ENCODE results near the gene TIRAP.

The TIRAP gene

DNA sequence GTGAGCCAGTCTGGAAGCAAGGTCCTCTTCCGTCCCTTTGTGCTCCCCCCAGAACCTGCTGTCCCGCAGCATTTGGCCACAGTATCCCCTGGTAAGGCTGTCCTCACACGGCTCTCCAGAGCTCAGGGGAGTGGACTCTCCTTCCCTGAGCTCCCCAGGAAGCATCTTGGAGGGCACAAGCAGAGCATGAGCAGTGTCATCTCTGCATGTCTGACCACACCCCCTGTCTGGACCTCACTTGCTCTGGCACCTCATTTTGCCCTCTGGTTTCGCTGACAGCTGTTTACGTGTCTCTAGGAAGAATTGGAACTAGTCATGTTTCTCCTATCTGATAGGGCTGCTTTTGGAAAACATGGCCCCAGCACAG lies 36.5 kb downstream of the TIRAP start:
- no peak overlapping the region for H3K9ac ChIP-seq (ENCODE audit: insufficient read length)
- TF ChIP-seq FOXP2 (optimal IDR thresholded peaks at IDR 0.05; ENCODE audit: control extremely low read depth, extremely low read length, insufficient read depth) (no peak), POLR2AphosphoS5 (IDR thresholded peaks at IDR 0.05; ENCODE audit: borderline replicate concordance, low read depth, low read length) (no peak), EZH2 (IDR thresholded peaks at IDR 0.05) (no peak)
- peak overlapping the region; percentile 72; the same call in 1 of the 2 replicates for H3K27ac ChIP-seq
- H3K4me3 ChIP-seq, result no peak overlapping the region
- peaks cover 3% of the 10 kb centered on the region; the same call in 1 of the 2 replicates for H3K36me3 ChIP-seq (ENCODE audit: insufficient read depth, low read length)
- DNase-seq (ENCODE audit: low read depth, low spot score), result no peak
- H3K9me3 ChIP-seq (ENCODE audit: low read depth, low read length), result no peaks in the 10 kb centered on the region

DNA sequence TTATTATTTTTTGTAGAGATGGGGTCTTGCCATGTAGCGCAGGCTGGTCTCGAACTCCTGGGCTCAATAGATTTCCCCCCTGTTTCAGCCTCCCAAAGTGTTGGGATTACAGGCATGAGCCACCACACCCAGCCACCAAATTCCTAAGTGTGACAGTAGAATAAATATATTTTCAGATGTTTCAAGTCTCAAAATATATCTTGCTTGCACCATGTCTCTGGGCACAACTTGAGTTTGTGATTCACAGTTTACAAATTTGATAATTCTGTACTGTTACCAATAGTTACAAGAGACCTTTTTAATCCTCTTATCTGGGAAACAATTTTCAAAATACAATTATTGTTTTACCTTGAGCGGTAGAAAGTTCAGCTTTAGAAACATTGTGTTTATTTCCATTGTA lies 40.1 kb downstream of the TIRAP start:
- no peaks in the 10 kb centered on the region for H3K36me3 ChIP-seq (ENCODE audit: insufficient read depth, low read length)
- no peaks in the 10 kb centered on the region for H3K9me3 ChIP-seq (ENCODE audit: low read depth, low read length)
- no peak for DNase-seq (ENCODE audit: low read depth, low spot score)
- no peak overlapping the region for H3K4me3 ChIP-seq
- no peak overlapping the region for H3K27ac ChIP-seq
- no peak for TF ChIP-seq POLR2AphosphoS5 (IDR thresholded peaks at IDR 0.05; ENCODE audit: borderline replicate concordance, low read depth, low read length)
- TF ChIP-seq EZH2 (IDR thresholded peaks at IDR 0.05), result no peak
- TF ChIP-seq FOXP2 (optimal IDR thresholded peaks at IDR 0.05; ENCODE audit: control extremely low read depth, extremely low read length, insufficient read depth), result no peak
- no peak overlapping the region for H3K9ac ChIP-seq (ENCODE audit: insufficient read length)

DNA sequence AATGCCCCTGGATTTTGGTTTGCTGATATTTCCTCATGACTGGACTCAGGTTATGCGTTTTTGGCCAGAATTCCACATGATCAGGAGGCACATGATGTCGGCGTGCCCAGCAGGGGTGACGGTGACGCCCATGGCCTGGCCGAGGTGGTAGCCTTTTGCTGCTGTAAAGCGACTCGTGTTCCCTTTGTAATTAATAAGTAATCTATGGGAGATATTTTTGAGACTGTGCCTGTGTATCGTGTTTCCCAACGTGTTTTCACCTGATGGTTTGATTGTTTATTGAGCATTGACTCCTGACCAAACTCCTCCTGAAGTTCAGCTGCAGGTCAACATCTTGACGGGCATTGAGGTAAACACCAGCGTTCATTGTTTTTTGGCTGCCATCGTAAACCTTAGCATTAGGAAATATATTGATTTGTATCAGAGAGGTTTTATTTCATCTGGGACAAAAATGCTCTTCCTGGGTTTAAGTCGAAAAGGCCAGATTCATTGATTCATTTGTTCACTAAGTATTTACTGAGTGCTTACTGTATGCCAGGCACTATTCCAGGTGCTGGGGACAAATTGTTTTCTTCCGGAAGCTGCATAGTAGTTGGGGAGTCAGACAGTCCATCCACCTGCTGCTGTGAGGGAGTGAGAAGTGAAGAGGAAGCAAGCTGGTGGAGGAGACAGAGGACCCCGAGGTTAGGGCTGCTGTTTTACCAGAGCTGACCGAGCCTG lies 44.5 kb downstream of the TIRAP start:
- H3K27ac ChIP-seq, result no peak overlapping the region
- H3K9ac ChIP-seq (ENCODE audit: insufficient read length), result no peak overlapping the region
- no peak for DNase-seq (ENCODE audit: low read depth, low spot score)
- no peaks in the 10 kb centered on the region for H3K9me3 ChIP-seq (ENCODE audit: low read depth, low read length)
- H3K36me3 ChIP-seq (ENCODE audit: insufficient read depth, low read length), result no peaks in the 10 kb centered on the region
- TF ChIP-seq FOXP2 (optimal IDR thresholded peaks at IDR 0.05; ENCODE audit: control extremely low read depth, extremely low read length, insufficient read depth) (no peak), EZH2 (IDR thresholded peaks at IDR 0.05) (no peak), POLR2AphosphoS5 (IDR thresholded peaks at IDR 0.05; ENCODE audit: borderline replicate concordance, low read depth, low read length) (no peak)
- no peak overlapping the region for H3K4me3 ChIP-seq

DNA sequence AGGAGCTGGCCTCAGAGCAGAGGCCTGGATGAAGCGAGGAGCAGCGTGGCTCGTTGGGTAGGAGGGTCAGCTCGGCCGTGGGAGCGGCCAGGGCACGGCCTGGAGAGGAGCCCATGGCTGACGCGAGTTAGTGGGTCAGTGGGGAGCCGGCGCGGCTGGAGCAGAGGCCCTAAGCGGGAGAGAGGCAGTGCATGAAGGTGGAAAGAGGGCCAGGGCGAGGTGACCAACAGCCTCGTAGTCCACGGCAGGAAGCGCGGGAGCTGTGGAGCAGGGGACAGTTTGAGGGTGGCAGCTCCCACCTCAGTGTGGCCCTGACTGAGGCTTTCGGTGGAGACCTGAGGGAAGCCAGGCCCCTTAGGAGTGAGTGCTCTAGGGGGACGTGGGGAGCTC lies 45.1 kb downstream of the TIRAP start:
- Histone ChIP-seq H3K9me3 (ENCODE audit: low read depth, low read length) (no peaks in the 10 kb centered on the region), H3K36me3 (ENCODE audit: insufficient read depth, low read length) (no peaks in the 10 kb centered on the region), H3K27ac (no peak overlapping the region), H3K4me3 (no peak overlapping the region), H3K9ac (ENCODE audit: insufficient read length) (no peak overlapping the region)
- no peak for TF ChIP-seq POLR2AphosphoS5 (IDR thresholded peaks at IDR 0.05; ENCODE audit: borderline replicate concordance, low read depth, low read length)
- TF ChIP-seq EZH2 (IDR thresholded peaks at IDR 0.05), result no peak
- no peak for TF ChIP-seq FOXP2 (optimal IDR thresholded peaks at IDR 0.05; ENCODE audit: control extremely low read depth, extremely low read length, insufficient read depth)
- no peak for DNase-seq (ENCODE audit: low read depth, low spot score)

DNA sequence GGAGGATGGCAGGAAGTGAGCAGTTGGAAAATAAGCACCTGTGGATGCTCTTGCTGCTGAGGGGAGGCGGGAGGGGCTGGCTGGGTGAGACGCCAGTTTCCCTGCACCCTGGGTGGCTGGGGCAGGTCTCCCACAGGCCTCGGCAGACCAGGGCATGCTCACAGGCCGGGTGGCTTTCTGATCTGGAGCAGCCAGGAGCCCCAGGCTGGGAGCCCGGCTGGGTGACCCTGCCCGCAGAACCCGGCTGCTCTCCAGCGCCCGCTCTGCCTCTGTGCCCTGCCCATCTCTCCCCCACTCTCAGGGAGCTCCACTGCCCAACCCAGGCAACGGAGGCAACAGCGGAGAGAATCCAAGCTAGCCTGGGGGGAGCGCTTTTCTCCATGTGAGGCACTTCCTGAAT lies 45.6 kb downstream of the TIRAP start:
- no peak for DNase-seq (ENCODE audit: low read depth, low spot score)
- Histone ChIP-seq H3K9ac (ENCODE audit: insufficient read length) (no peak overlapping the region), H3K4me3 (no peak overlapping the region), H3K27ac (no peak overlapping the region), H3K36me3 (ENCODE audit: insufficient read depth, low read length) (no peaks in the 10 kb centered on the region), H3K9me3 (ENCODE audit: low read depth, low read length) (no peaks in the 10 kb centered on the region)
- TF ChIP-seq EZH2 (IDR thresholded peaks at IDR 0.05), result no peak
- TF ChIP-seq POLR2AphosphoS5 (IDR thresholded peaks at IDR 0.05; ENCODE audit: borderline replicate concordance, low read depth, low read length), result no peak
- no peak for TF ChIP-seq FOXP2 (optimal IDR thresholded peaks at IDR 0.05; ENCODE audit: control extremely low read depth, extremely low read length, insufficient read depth)

DNA sequence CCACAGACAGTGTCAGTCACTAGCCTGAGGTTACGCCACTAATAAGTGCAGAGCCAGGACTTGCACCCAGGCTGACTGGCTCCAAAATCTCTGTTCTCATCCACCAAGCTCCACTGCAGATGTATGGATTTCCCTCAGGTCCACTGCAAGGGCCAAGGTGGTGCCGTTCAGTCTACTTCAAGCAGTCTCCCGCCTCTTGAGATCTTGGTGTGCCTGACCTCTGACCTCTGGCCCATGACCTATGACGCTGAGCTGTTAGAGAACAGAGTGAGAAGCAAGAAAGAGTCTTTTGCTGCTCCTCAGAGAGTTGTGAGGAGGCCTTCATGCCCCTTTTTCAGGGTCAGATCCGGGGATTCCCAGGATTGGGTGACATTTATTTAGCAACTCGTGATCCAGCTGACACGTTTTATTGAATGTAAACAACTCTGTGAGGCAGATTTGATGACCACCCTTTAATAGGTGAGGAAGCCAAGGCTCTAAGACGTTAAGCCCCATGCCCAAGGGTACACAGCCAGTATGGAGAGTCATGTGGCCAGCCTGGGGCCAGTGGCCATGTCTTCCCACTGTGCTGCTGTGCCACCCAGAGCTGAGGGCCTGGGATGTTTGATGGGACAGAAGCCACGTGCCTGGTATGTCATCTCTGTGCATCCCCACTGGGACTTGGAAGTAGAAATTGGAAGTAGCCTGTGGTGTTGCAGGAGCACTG lies 46.2 kb downstream of the TIRAP start:
- no peak overlapping the region for H3K9ac ChIP-seq (ENCODE audit: insufficient read length)
- TF ChIP-seq EZH2 (IDR thresholded peaks at IDR 0.05), result no peak
- no peak for TF ChIP-seq POLR2AphosphoS5 (IDR thresholded peaks at IDR 0.05; ENCODE audit: borderline replicate concordance, low read depth, low read length)
- no peak for TF ChIP-seq FOXP2 (optimal IDR thresholded peaks at IDR 0.05; ENCODE audit: control extremely low read depth, extremely low read length, insufficient read depth)
- H3K36me3 ChIP-seq (ENCODE audit: insufficient read depth, low read length), result no peaks in the 10 kb centered on the region
- H3K9me3 ChIP-seq (ENCODE audit: low read depth, low read length), result no peaks in the 10 kb centered on the region
- H3K27ac ChIP-seq, result no peak overlapping the region
- DNase-seq (ENCODE audit: low read depth, low spot score), result no peak
- no peak overlapping the region for H3K4me3 ChIP-seq

DNA sequence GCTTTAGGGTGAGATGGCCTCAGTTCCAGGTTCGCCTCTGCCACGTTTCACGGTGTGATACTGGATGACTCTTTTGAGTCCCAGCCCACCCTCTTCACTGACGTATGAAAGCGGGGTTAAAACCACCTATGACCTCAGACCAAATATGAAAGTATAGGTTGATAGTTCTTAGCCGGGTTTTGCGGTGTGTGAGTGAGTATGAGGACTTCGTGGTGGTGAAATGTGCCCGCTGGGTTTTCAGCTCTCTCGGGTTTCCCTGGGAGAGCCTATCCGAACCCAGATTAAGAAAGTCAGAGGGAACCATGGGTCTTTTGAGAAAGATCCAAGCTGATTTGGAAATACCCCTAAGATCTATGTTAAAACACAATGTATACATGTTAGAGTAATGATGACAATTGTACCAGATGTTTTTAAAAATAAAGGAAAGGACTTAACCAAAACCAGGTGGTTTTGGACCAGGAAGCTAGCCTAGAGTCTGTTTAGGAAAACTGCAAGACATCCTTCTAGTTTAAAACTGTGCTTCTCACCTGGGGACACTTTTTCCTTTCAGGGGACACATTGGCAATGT lies 46.8 kb downstream of the TIRAP start:
- no peak overlapping the region for H3K27ac ChIP-seq
- TF ChIP-seq FOXP2 (optimal IDR thresholded peaks at IDR 0.05; ENCODE audit: control extremely low read depth, extremely low read length, insufficient read depth) (no peak), POLR2AphosphoS5 (IDR thresholded peaks at IDR 0.05; ENCODE audit: borderline replicate concordance, low read depth, low read length) (no peak), EZH2 (IDR thresholded peaks at IDR 0.05) (no peak)
- no peak overlapping the region for H3K9ac ChIP-seq (ENCODE audit: insufficient read length)

DNA sequence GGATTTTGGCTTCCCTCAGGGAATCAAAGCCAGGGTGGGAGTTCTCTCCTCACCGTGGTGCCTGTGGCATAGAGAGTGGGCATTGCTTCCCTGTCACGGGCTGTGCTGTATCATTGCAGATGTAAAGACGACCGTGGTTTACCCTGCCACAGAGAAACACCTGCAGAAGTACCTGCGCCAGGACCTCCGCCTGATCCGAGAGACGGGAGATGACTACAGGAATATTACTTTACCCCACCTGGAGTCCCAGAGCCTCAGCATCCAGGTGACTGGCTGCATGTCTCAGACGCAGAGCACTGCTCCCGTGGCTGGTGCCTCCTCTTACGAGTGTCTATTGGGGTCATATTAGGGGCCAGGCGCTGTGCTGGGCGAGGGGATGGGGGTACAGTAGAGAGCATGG lies 48.4 kb downstream of the TIRAP start:
- DNase-seq (ENCODE audit: low read depth, low spot score), result no peak
- no peak for TF ChIP-seq FOXP2 (optimal IDR thresholded peaks at IDR 0.05; ENCODE audit: control extremely low read depth, extremely low read length, insufficient read depth)
- no peak for TF ChIP-seq EZH2 (IDR thresholded peaks at IDR 0.05)
- no peak for TF ChIP-seq POLR2AphosphoS5 (IDR thresholded peaks at IDR 0.05; ENCODE audit: borderline replicate concordance, low read depth, low read length)
- no peak overlapping the region for H3K4me3 ChIP-seq
- no peaks in the 10 kb centered on the region for H3K36me3 ChIP-seq (ENCODE audit: insufficient read depth, low read length)
- no peaks in the 10 kb centered on the region for H3K9me3 ChIP-seq (ENCODE audit: low read depth, low read length)
- no peak overlapping the region for H3K27ac ChIP-seq
- H3K9ac ChIP-seq (ENCODE audit: insufficient read length), result no peak overlapping the region

More for the DNA sequence above, 46.8 kb downstream of the TIRAP start:
- no peak for DNase-seq (ENCODE audit: low read depth, low spot score)
- H3K36me3 ChIP-seq (ENCODE audit: insufficient read depth, low read length), result no peaks in the 10 kb centered on the region
- H3K9me3 ChIP-seq (ENCODE audit: low read depth, low read length), result no peaks in the 10 kb centered on the region
- H3K4me3 ChIP-seq, result no peak overlapping the region
